C4-2B (cell line): ENCODE measurements around the gene PLD6.

ENCODE experiments used
- H3K27ac ChIP-seq: fragments of 450-650 bp; 2 replicates; pipeline ENCODE4 v1.5.1; 2017
- ZFX ChIP-seq: fragments of 450-650 bp; IDR thresholded peaks from 2 replicates; pipeline ENCODE4 v1.6.1; 2017
- TF ChIP-seq, protein P1 (sequence below): fragments of 450-650 bp; conservative IDR thresholded peaks from 2 replicates; pipeline ENCODE4 v1.5.1; 2017; ENCODE audit warnings: mild to moderate bottlenecking

Gene PLD6

DNA sequence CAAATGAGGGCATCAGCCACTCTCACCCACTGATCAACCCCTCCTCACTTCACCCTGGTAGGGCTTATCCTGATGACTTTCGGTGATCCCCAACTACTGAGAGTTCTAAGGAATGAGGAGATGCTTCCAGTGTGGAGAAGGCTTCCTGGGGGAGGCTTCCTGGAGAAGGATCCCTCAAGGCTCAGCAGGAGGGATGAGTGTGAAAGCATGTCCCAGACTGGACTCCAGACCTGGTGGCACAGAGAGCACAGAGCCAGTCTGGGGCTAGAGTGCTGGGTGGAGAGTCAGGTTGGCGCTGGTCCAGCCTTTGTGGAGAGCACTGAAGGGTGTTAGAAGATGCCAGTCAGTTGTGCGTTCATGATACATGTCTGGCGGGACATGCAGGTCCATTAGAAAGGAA, 53.7 kb downstream of the PLD6 start:
- TF ChIP-seq, protein P1, sequence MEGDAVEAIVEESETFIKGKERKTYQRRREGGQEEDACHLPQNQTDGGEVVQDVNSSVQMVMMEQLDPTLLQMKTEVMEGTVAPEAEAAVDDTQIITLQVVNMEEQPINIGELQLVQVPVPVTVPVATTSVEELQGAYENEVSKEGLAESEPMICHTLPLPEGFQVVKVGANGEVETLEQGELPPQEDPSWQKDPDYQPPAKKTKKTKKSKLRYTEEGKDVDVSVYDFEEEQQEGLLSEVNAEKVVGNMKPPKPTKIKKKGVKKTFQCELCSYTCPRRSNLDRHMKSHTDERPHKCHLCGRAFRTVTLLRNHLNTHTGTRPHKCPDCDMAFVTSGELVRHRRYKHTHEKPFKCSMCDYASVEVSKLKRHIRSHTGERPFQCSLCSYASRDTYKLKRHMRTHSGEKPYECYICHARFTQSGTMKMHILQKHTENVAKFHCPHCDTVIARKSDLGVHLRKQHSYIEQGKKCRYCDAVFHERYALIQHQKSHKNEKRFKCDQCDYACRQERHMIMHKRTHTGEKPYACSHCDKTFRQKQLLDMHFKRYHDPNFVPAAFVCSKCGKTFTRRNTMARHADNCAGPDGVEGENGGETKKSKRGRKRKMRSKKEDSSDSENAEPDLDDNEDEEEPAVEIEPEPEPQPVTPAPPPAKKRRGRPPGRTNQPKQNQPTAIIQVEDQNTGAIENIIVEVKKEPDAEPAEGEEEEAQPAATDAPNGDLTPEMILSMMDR: no peak
- no peak for TF ChIP-seq ZFX
- no peak overlapping the region for H3K27ac ChIP-seq

DNA sequence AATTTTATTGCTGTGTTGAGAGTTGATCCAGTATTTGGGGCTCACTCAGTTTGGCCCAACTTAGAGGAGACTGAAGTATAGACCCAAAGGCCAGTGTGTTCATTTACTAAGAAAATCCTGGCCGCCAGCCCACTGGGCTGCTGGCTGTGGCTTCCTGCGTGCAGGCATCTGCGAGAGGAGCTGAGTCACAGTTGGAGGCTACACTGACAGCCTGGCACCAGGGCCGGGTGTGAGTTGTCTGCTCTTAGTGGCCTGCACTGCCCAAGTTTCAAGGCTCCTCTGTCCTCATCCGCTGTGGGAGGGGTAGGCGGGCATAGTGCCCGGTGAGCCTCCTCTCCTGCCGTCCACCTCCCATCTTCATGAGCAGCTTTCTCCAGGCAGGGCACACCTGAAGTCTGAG, 54.2 kb downstream of the PLD6 start:
- H3K27ac ChIP-seq: no peak overlapping the region
- TF ChIP-seq ZFX: no peak
- TF ChIP-seq, protein P1: no peak

- no peak overlapping the region for H3K27ac ChIP-seq
- TF ChIP-seq, protein P1: no peak
- TF ChIP-seq ZFX: no peak
Measured at GRCh38 chr17:17151541-17151940, 54.6 kb downstream of the PLD6 start.

- TF ChIP-seq, protein P1: no peak
- TF ChIP-seq ZFX: no peak
- no peak overlapping the region for H3K27ac ChIP-seq
Measured at GRCh38 chr17:17151055-17151454, 55.1 kb downstream of the PLD6 start.
